Adipose tissue (tissue), 3 donors: ENCODE results near the gene FERD3L. TPM values are rescaled to one million over a fixed set of nuclear protein-coding genes. Genes with fewer than 3 reads are reported as not detected.

Experiments
- H3K27ac ChIP-seq: one replicate; pipeline ENCODE4 v1.5.1; 2013; ENCODE audit warnings: low read depth, low read length
- WGBS, 3 donors: extraction: QIAGEN DNeasy Blood & Tissue Kit; methylation state at CpG; one replicate each; pipeline ENCODE4 v1.1.7; 2013; 5-methylcytosine and 5-hydroxymethylcytosine counted together
- polyA plus RNA-seq, 3 donors: library from polyadenylated mRNA; stranded (reverse); fragments of 200-250 nt; gene quantifications; one replicate each; pipeline ENCODE4 v1.2.3, GENCODE V29; 2013
- donor health status: healthy with polysubstance abuse.
- donor health status: Bipolar disorder and iron deficiency.
- donor health status: healthy.

The FERD3L gene
- polyA plus RNA-seq, 3 donors, result not detected

- no peak overlapping the region for H3K27ac ChIP-seq
- 9 to 35% (median 22%) methylated on average over 28 of the region's 28 CpGs for WGBS, 3 donors
Measured at GRCh38 chr7:19118636-19119371, 26.4 kb downstream of the FERD3L start.

DNA sequence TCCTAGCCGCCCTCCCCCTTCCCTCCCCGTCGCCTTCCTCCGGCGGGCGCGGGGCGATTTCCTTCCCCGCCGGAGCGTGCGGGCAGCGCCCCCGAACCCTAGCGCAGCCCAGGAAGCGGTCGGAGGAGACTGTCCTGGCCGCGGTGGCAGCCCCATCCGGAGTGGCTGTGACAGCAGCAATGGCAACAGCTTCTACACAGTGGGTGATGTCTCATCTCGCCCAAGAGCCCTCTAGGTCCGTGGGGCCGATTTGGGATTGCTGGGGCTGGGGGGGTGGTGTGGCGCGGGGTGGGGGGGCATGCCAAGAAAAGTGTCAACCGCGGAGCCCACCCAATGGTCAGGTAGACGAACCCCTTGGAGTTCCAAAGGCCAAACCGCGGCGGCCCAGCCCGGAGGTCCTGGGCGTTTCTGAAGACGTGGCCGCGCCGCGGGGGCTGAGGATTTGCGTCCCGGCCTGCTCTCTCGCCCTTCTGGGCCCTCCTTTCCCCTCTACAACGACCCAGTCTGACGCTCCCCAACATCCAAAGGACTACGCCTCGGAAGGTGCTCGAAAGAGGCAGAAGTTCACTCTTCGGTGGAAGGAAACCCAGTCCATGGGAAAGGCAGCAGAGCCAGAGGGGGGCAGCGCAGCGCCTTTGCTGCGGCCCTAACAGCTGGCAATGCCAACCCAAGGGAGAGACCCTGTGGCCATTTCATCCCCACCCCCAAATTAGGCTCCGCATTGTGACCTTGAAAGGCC lies 27.2 kb downstream of the FERD3L start:
- H3K27ac ChIP-seq, result no peak overlapping the region
- WGBS, 3 donors, result 4 to 6% (median 6%) methylated on average over 51 of the region's 51 CpGs

- WGBS, 3 donors, result 0 to 1% (median 1%) methylated on average over 54 to 91 of the region's 91 CpGs
Measured at GRCh38 chr7:19117091-19117869, 27.9 kb downstream of the FERD3L start, which contains the start of gene TWIST1. TWIST1 (minus strand) TSS chr7:19117636; CDS start chr7:19117321, 315 bp downstream.

DNA sequence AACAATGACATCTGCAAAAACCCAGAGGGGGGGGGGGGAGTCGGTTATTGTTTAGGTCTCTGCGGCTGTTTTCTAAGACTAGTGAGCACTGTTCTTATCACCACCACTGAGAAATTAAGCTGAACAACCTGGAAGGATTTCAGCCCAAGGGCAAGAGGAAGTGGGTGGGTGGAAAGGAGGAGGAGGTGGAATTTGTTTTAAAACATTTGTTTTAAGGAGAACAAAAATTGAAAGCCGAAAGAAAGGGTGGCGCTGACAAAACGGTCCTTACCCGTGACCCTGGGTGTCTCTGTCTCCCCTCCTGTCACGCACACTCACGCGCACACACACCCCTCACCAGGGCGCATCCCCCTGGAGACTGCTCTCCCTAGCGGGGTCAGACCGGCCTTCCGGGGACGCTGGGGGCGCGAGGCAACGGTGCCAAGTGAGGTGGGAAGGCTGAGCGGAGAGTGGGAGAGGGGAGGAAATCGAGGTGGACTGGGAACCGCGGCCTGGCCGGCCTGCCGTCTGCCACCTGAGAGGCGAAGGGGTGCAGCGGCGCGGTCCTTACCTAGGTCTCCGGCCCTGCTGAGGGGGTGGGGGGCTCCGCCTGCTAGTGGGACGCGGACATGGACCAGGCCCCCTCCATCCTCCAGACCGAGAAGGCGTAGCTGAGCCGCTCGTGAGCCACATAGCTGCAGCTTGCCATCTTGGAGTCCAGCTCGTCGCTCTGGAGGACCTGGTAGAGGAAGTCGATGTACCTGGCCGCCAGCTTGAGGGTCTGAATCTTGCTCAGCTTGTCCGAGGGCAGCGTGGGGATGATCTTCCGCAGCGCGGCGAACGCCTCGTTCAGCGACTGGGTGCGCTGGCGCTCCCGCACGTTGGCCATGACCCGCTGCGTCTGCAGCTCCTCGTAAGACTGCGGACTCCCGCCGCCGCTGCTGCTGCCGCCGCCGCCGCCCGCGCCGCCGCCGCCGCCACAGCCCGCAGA lies 28.8 kb downstream of the FERD3L start:
- no peak overlapping the region for H3K27ac ChIP-seq
- 1% methylated on average over 60 to 70 of the region's 70 CpGs for WGBS, 3 donors

More at GRCh38 chr7:19117091-19117869, 27.9 kb downstream of the FERD3L start, which contains the start of gene TWIST1:
- H3K27ac ChIP-seq, result no peak within 1 kb of the TSS

- 18 to 42% (median 24%) methylated on average over 2 of the region's 2 CpGs for WGBS, 3 donors
- H3K27ac ChIP-seq, result no peak overlapping the region
Measured at GRCh38 chr7:19114551-19114855, 30.7 kb downstream of the FERD3L start.

- H3K27ac ChIP-seq, result no peak overlapping the region
- 25 to 46% (median 39%) methylated on average over 3 of the region's 3 CpGs for WGBS, 3 donors
Measured at GRCh38 chr7:19113855-19114550, 31.2 kb downstream of the FERD3L start.

DNA sequence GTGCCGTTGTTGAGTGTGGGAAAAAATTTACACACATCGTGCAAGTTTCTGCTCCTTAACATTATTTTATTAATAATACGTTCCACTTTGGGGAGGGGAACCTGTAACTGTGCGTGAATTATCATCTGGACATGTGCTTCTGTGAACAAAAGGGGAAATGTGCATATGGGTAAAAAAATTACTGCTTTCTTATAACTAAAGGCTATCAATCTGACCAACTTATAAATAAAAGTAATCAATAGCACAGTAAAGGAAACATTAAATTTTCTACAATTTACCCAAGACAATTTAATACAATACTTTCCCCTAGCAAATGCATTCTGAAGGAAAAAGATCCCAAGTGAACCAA lies 32.2 kb downstream of the FERD3L start:
- no peak overlapping the region for H3K27ac ChIP-seq

GRCh38 chr7:19112274-19113001 lies 32.8 kb downstream of the FERD3L start:
- no peak overlapping the region for H3K27ac ChIP-seq
- 8 to 30% (median 26%) methylated on average over 42 of the region's 42 CpGs for WGBS, 3 donors

More for the DNA sequence above, 32.2 kb downstream of the FERD3L start:
- 20 to 41% (median 39%) methylated on average over 4 of the region's 4 CpGs for WGBS, 3 donors

- no peak overlapping the region for H3K27ac ChIP-seq
- WGBS, 3 donors, result 20 to 44% (median 39%) methylated on average over 15 of the region's 15 CpGs
Measured at GRCh38 chr7:19111474-19112273, 33.5 kb downstream of the FERD3L start.

- no peak overlapping the region for H3K27ac ChIP-seq
Measured at GRCh38 chr7:19110776-19111175, 34.4 kb downstream of the FERD3L start.

GRCh38 chr7:19110026-19110730 lies 35.0 kb downstream of the FERD3L start:
- H3K27ac ChIP-seq, result no peak overlapping the region
- WGBS, 3 donors, result 23 to 40% (median 38%) methylated on average over 11 of the region's 11 CpGs

More at GRCh38 chr7:19110776-19111175, 34.4 kb downstream of the FERD3L start:
- WGBS, 3 donors, result 22 to 48% (median 36%) methylated on average over 6 of the region's 6 CpGs

GRCh38 chr7:19109000-19109946 lies 35.9 kb downstream of the FERD3L start:
- H3K27ac ChIP-seq, result no peak overlapping the region
- 23 to 40% (median 39%) methylated on average over 11 of the region's 11 CpGs for WGBS, 3 donors

DNA sequence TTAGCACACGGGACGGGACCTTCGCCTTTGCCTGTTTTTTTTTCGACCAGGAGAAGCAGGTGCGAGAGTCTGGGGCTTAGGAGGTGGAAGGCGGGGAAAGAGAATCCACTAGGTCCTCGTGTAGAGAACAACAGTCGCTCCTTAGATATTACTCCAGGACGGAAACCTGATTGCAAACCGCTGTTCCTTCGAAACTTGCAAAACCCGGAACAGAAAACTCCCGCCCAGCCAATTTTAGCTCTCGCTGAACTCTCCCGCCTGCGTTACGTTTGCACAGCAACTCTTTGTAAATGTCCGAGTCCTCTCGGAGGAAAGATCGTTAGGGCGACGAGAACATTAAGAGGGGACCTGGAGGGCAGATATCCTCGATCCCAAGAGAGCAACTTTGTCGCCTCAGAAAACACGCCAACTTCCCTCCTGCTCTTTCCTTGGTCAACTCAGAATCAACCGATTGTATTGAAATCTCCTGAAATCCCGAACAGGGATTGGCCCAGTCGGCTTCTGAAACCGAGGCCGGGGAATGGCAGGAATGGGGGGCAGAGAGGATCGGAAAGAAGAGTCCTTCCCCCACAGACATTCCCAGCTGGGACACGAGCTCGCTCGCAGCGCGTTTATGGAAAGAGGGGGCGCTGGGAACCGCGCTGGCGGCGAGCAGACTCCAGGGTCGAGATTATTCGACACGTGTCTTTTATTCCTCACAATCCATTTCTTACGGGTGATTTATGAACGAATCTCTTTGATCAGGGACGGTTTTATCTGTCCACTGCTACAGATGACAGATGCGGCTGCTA lies 37.7 kb downstream of the FERD3L start:
- no peak overlapping the region for H3K27ac ChIP-seq
- 2 to 3% (median 2%) methylated on average over 48 of the region's 48 CpGs for WGBS, 3 donors

- 2 to 4% (median 3%) methylated on average over 6 of the region's 6 CpGs for WGBS, 3 donors
- H3K27ac ChIP-seq, result no peak overlapping the region
Measured at GRCh38 chr7:19107081-19107355, 38.2 kb downstream of the FERD3L start.
